Stimulated activated CD8-positive, alpha-beta memory T cell treated with anti-CD3 and anti-CD28 coated beads, Interleukin-12 subunit alpha, Interleukin-12 subunit beta, amount 100 ng/mL, for 24 hours (primary cell): Measurements from ENCODE around the gene PRDX6.
"Not testable (repeated sequence)": the region's sequence is repeated elsewhere in the genome, so short reads cannot be mapped to it uniquely, and the experiment has no call there.

Experiments
- DNase-seq: peaks from one replicate; pipeline ENCODE4 v3.0.0-alpha.2; 2020; ENCODE audit errors: extremely low read depth

The PRDX6 gene

GRCh38 chr1:173467426-173467825 is 9.7 kb upstream of the PRDX6 start:
- no peak for DNase-seq

- no peak for DNase-seq
Measured at GRCh38 chr1:173469656-173470055, 7.5 kb upstream of the PRDX6 start.

GRCh38 chr1:173470608-173471007 is 6.5 kb upstream of the PRDX6 start:
- DNase-seq, result no peak

GRCh38 chr1:173473599-173474011 is 3.5 kb upstream of the PRDX6 start:
- DNase-seq, result no peak

GRCh38 chr1:173474097-173474779 is 2.9 kb upstream of the PRDX6 start:
- DNase-seq, result no peak

GRCh38 chr1:173474780-173475421 is 2.2 kb upstream of the PRDX6 start:
- not testable (repeated sequence) for DNase-seq

- DNase-seq, result no peak
Measured at GRCh38 chr1:173475564-173476196, 1.5 kb upstream of the PRDX6 start.

GRCh38 chr1:173476197-173476664 is 904 bp upstream of the PRDX6 start:
- DNase-seq, result no peak

GRCh38 chr1:173476665-173477285 is 360 bp upstream of the PRDX6 start:
- peak; percentile 66 for DNase-seq

GRCh38 chr1:173478094-173478674 is 1.0 kb downstream of the PRDX6 start:
- no peak for DNase-seq

- no peak for DNase-seq
Measured at GRCh38 chr1:173479649-173480048, 2.5 kb downstream of the PRDX6 start.

- DNase-seq, result no peak
Measured at GRCh38 chr1:173481195-173481772, 4.1 kb downstream of the PRDX6 start.

- DNase-seq, result no peak
Measured at GRCh38 chr1:173482683-173483082, 5.5 kb downstream of the PRDX6 start.

GRCh38 chr1:173484276-173484675 is 7.1 kb downstream of the PRDX6 start:
- DNase-seq, result no peak

GRCh38 chr1:173485401-173485800 is 8.3 kb downstream of the PRDX6 start:
- no peak for DNase-seq

GRCh38 chr1:173488001-173488400 is 10.9 kb downstream of the PRDX6 start:
- DNase-seq, result no peak

- DNase-seq, result no peak
Measured at GRCh38 chr1:173489149-173489600, 12.0 kb downstream of the PRDX6 start.

GRCh38 chr1:173489929-173490328 is 12.8 kb downstream of the PRDX6 start:
- DNase-seq, result no peak

GRCh38 chr1:173491508-173491907 is 14.4 kb downstream of the PRDX6 start:
- no peak for DNase-seq

- not testable (repeated sequence) for DNase-seq
Measured at GRCh38 chr1:173493125-173493524, 16.0 kb downstream of the PRDX6 start.

GRCh38 chr1:173495609-173496267 is 18.6 kb downstream of the PRDX6 start:
- DNase-seq, result no peak
